Brain microvascular endothelial cell (primary cell): ENCODE measurements around the gene PHACTR1.

Experiments
- DNase-seq: peaks from one replicate; pipeline ENCODE4 v3.0.0-alpha.2; 2020
- H3K27ac ChIP-seq: fragments of 250-450 bp; sonication (Bioruptor Pico); 2 replicates; pipeline ENCODE4 v1.5.1; 2020; ENCODE audit warnings: mild to moderate bottlenecking, moderate library complexity
- H3K27me3 ChIP-seq: fragments of 250-450 bp; sonication (Bioruptor Pico); replicated peaks from 2 replicates; pipeline ENCODE4 v1.5.1; 2020; ENCODE audit warnings: mild to moderate bottlenecking
- H3K36me3 ChIP-seq: fragments of 250-450 bp; sonication (Bioruptor Pico); replicated peaks from 2 replicates; pipeline ENCODE4 v1.5.1; 2020; ENCODE audit warnings: mild to moderate bottlenecking
- H3K4me3 ChIP-seq: 2 replicates; pipeline ENCODE4 v1.5.1; 2011; ENCODE audit warnings: low read depth, mild to moderate bottlenecking, control low read depth, low read length, moderate library complexity
- in situ Hi-C: cut with HindIII; loops from 2 replicates; pipeline ENCODE4 v1.10.0; 2017; ENCODE audit warnings: low sequenced_read_pairs, low pct_ligation_motif_present
- TF ChIP-seq, protein P1 (sequence below): IDR thresholded peaks from 2 replicates; pipeline ENCODE4 v1.5.1; 2011; ENCODE audit warnings: low read depth, mild to moderate bottlenecking, moderate library complexity, low read length, control low read depth, inconsistent platforms; ENCODE audit errors: missing control alignments

The PHACTR1 gene

DNA sequence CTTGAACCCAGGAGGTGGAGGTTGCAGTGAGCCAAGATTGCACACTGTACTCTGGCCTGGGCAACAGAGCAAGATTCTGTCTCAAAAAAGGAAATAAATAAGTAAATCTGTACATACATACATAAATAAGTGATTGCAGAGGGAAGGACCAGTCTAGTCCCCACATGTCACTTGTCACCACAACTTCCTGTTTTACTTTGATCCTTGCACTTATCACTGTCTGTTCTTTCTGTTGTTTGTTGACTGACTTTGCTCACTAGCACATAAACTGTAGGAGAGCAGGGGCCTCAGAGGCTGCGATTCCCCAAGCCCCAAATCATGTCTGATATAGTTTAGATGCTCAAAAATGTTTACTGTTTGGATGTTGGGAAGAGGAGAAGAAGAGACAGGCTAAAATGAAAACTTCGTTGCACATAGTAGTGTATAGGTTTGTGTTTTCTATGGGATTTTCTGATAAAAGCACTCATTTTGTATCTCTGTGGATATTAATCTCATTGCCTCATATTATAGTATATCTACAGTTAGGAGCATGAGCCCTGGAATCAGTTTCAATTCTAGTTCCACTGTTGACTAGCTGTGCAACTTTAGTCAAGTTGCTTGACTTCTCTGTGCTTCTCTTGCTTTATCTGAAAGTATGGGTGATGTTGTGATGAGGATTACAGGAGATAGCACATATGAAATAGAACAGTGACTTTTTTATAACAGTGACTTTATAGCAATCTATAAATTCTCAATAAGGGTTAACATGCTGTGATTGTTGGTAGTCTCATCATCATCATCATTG is 446.8 kb downstream of the PHACTR1 start:
- no peak overlapping the region for H3K4me3 ChIP-seq
- H3K27me3 ChIP-seq = no peaks in the 10 kb centered on the region
- DNase-seq = no peak
- in situ Hi-C loops = no loop called here
- no peaks in the 10 kb centered on the region for H3K36me3 ChIP-seq
- TF ChIP-seq, protein P1, sequence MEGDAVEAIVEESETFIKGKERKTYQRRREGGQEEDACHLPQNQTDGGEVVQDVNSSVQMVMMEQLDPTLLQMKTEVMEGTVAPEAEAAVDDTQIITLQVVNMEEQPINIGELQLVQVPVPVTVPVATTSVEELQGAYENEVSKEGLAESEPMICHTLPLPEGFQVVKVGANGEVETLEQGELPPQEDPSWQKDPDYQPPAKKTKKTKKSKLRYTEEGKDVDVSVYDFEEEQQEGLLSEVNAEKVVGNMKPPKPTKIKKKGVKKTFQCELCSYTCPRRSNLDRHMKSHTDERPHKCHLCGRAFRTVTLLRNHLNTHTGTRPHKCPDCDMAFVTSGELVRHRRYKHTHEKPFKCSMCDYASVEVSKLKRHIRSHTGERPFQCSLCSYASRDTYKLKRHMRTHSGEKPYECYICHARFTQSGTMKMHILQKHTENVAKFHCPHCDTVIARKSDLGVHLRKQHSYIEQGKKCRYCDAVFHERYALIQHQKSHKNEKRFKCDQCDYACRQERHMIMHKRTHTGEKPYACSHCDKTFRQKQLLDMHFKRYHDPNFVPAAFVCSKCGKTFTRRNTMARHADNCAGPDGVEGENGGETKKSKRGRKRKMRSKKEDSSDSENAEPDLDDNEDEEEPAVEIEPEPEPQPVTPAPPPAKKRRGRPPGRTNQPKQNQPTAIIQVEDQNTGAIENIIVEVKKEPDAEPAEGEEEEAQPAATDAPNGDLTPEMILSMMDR = no peak
- H3K27ac ChIP-seq = no peak overlapping the region

DNA sequence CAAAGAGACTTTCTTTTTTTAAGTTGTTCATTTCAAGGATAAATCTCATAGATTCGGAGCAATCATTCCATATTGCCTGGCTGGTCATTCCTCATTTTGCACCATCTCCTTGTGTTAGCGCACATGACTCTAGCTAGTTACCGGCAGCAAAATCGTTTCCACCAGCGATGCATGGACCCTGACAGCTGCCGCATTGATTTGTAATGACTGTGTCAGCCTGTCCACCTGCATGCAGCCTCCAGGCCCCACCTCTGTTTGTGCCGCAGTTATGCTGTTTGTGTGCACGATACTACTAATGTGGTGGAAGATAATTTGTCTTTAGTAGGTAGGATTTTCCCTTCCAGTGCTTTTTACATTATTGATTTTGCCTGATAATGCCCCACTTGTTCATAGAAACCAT is 447.7 kb downstream of the PHACTR1 start:
- H3K36me3 ChIP-seq = no peaks in the 10 kb centered on the region
- no peak for DNase-seq
- TF ChIP-seq, protein P1 = no peak
- no peaks in the 10 kb centered on the region for H3K27me3 ChIP-seq
- in situ Hi-C loops = no loop called here
- no peak overlapping the region for H3K27ac ChIP-seq
- H3K4me3 ChIP-seq = no peak overlapping the region

DNA sequence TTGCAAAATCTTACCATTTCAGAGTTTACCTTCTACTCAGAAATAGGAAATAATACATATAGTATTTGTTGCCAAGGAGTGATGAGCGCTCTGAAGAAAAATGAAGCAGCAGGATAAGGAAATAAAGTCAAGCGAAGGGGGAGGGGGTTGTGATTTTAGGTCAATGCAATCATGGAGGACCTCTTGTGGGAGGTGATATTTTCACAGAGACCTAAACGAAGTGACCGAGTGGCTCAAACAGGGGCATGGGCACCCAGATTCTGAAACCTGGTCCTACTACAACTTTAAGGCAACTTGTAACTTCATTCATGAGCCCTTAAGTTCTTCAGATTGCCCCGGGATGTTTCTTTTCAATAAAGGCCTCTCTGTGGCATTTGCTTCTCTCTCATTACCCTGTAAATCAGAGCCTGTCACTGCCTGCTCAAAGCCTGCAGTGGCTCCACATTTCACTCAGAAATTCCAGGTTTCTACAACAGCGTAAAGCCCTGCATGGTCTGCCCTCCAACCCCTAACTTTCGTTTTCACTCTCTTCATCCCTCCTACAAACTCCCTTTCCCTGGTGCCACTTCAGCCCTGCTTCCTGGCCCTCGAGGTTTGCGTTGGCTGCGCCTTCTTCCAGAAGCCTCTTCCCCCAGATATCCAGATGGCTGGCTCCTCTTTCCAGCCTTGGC is 449.1 kb downstream of the PHACTR1 start:
- no peak overlapping the region for H3K4me3 ChIP-seq
- no peaks in the 10 kb centered on the region for H3K36me3 ChIP-seq
- DNase-seq = no peak
- H3K27ac ChIP-seq = no peak overlapping the region
- H3K27me3 ChIP-seq = no peaks in the 10 kb centered on the region
- TF ChIP-seq, protein P1 = no peak
- in situ Hi-C loops = no loop called here

DNA sequence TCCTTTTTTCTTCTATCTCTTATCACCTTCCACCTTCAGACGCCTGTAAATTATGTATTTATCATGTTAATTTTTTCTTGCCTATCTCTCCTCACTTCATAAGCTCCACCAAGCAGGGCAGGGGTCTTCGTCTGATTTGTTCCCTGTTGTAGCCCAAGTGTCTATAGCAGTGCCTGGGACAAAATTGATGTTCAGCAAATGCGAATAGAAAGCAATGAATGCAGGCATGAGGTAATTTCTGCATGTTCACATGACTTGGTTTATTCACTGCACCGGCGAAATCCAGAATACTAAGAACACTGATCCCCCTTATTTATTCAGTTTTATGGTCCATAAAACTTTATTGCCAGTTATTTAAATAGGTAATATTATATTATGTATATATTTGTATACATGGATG is 449.7 kb downstream of the PHACTR1 start:
- DNase-seq = no peak
- Histone ChIP-seq H3K27ac (no peak overlapping the region), H3K36me3 (no peaks in the 10 kb centered on the region), H3K27me3 (no peaks in the 10 kb centered on the region), H3K4me3 (no peak overlapping the region)
- TF ChIP-seq, protein P1 = no peak
- in situ Hi-C loops = no loop called here

DNA sequence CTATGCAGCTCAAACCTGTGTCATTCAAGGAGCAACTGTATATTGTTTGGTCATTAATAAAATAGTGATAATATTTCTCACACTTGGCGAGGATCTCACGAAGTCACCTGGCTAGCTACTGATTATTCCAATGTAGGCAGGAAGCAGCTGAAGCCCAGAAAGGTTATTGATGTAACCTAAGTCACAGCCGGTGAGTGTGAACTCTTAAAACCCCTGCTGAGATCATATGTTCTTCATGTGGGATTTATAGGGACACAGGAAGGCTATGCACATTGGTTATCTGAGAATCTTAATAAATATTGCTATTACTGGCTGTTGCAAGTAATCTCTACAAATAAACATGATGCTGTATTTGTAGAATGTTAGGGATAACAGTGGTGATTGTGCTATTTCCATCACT is 450.3 kb downstream of the PHACTR1 start:
- no peak overlapping the region for H3K4me3 ChIP-seq
- H3K27ac ChIP-seq = no peak overlapping the region
- in situ Hi-C loops = no loop called here
- DNase-seq = no peak
- TF ChIP-seq, protein P1 = no peak
- no peaks in the 10 kb centered on the region for H3K27me3 ChIP-seq
- no peaks in the 10 kb centered on the region for H3K36me3 ChIP-seq

DNA sequence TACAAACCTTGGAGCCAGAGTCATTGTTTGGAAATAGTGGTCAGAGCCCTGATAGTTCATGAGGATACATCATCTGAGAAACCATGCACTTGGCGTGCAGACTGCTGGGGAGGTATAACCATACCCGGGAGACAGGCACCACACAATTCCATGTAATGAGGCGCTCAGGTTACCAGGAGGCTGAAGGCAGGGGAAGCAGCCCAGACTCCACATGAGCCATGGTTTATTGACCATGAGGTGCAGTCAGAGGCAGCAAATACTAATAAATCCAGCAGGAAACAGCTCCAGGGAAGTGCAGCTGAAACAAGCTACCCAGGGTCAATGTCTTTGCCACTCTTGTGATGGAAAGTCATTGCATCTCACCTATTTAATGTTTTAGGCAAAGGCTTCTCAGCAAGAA is 455.7 kb downstream of the PHACTR1 start:
- H3K4me3 ChIP-seq = no peak overlapping the region
- TF ChIP-seq, protein P1 = no peak
- H3K36me3 ChIP-seq = no peaks in the 10 kb centered on the region
- DNase-seq = no peak
- no peaks in the 10 kb centered on the region for H3K27me3 ChIP-seq
- H3K27ac ChIP-seq = no peak overlapping the region
- in situ Hi-C loops = no loop called here
